MM.1S (cell line): ENCODE measurements around the gene MTFR1L.

Experiments
- EZH2 ChIP-seq: fragments of 300-600 bp; sonication (generic); optimal IDR thresholded peaks from 2 replicates; pipeline ENCODE3; 2017; ENCODE audit warnings: low read depth, mild to moderate bottlenecking, antibody characterized with exemption, low read length, mixed read lengths
- EZH2phosphoT487 ChIP-seq: fragments of 300-600 bp; sonication (generic); IDR thresholded peaks from 2 replicates; pipeline ENCODE4 v1.6.1; 2018; ENCODE audit warnings: antibody characterized with exemption, low read length

DNA sequence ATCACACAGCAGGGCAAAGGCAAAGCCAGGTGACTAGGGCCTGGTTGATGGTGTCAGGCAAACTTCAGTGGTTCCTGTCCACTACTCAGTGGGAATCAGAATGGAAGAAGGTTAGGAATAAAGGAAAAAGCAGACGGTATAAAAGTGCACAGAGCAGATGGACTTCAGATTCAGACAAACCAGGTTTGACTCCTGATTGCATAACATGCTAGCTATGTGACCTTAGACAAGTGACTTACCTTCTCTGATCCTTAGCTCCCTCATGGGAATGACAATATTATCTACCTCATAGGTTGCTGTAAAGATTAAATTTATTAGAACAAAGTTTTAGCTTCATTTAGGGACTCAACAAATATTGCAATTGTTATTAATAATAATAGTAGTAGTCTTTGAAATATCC lies 50.9 kb downstream of the MTFR1L start:
- no peak for TF ChIP-seq EZH2phosphoT487
- TF ChIP-seq EZH2, result no peak
